SJCRH30 (cell line): Measurements from ENCODE around the gene PREX1. TPM values are rescaled to one million over a fixed set of nuclear protein-coding genes. Genes with fewer than 3 reads are reported as not detected.

Experiments used
- DNase-seq, 2 experiments: peaks; one replicate each; pipeline ENCODE4 v3.0.0-alpha.2; 2015 to 2020
- H3K27ac ChIP-seq: fragments of 250-450 bp; sonication (Bioruptor Pico); 2 replicates; pipeline ENCODE4 v1.5.1; 2020; ENCODE audit warnings: mild to moderate bottlenecking, moderate library complexity
- H3K27me3 ChIP-seq: fragments of 250-450 bp; sonication (Bioruptor Pico); 2 replicates; pipeline ENCODE4 v1.5.1; 2020; ENCODE audit warnings: mild to moderate bottlenecking, moderate library complexity
- H3K36me3 ChIP-seq: fragments of 250-450 bp; sonication (Bioruptor Pico); 2 replicates; pipeline ENCODE4 v1.5.1; 2020; ENCODE audit warnings: mild to moderate bottlenecking, moderate library complexity
- H3K4me1 ChIP-seq: fragments of 250-450 bp; sonication (Bioruptor Pico); 2 replicates; pipeline ENCODE4 v1.5.1; 2020; ENCODE audit warnings: mild to moderate bottlenecking, moderate library complexity
- H3K4me3 ChIP-seq: fragments of 250-450 bp; sonication (Bioruptor Pico); 2 replicates; pipeline ENCODE4 v1.5.1; 2020; ENCODE audit warnings: mild to moderate bottlenecking, moderate library complexity
- H3K9me3 ChIP-seq: fragments of 250-450 bp; sonication (Bioruptor Pico); replicated peaks from 2 replicates; pipeline ENCODE4 v1.5.1; 2020; ENCODE audit warnings: mild to moderate bottlenecking, moderate library complexity
- total RNA-seq: library from RNA; depleted of rRNA; stranded (reverse); fragments of >200 nt; shearing (Covaris generic); gene quantifications from 2 replicates; pipeline ENCODE4 v1.2.3, GENCODE V29; 2014

Gene PREX1
- total RNA-seq, 1 experiment from 2014 or later = 88.9 TPM

- Histone ChIP-seq H3K36me3 (peaks cover 6% of the 10 kb centered on the region; the same call in 1 of the 2 replicates), H3K9me3 (no peaks in the 10 kb centered on the region), H3K27me3 (no peaks in the 10 kb centered on the region), H3K4me3 (no peak overlapping the region), H3K27ac (peak overlapping the region; percentile 65), H3K4me1 (peaks cover 35% of the 10 kb centered on the region)
- DNase-seq = no peak
These were observed 90.2 kb downstream of the PREX1 start for GRCh38 chr20:48737434-48738093.

GRCh38 chr20:48736636-48737035 lies 91.2 kb downstream of the PREX1 start:
- H3K9me3 ChIP-seq = no peaks in the 10 kb centered on the region
- H3K4me1 ChIP-seq = peaks cover 35% of the 10 kb centered on the region
- H3K27ac ChIP-seq = no peak overlapping the region
- DNase-seq = no peak
- no peaks in the 10 kb centered on the region for H3K27me3 ChIP-seq
- no peak overlapping the region for H3K4me3 ChIP-seq
- H3K36me3 ChIP-seq = peaks cover 7% of the 10 kb centered on the region; the same call in 1 of the 2 replicates

GRCh38 chr20:48736231-48736630 lies 91.6 kb downstream of the PREX1 start:
- Histone ChIP-seq H3K27me3 (no peaks in the 10 kb centered on the region), H3K27ac (no peak overlapping the region), H3K4me1 (peaks cover 35% of the 10 kb centered on the region), H3K4me3 (no peak overlapping the region), H3K36me3 (peaks cover 8% of the 10 kb centered on the region; the same call in 1 of the 2 replicates), H3K9me3 (no peaks in the 10 kb centered on the region)
- no peak for DNase-seq

GRCh38 chr20:48735112-48735511 lies 92.7 kb downstream of the PREX1 start:
- H3K36me3 ChIP-seq = peaks cover 12% of the 10 kb centered on the region; the same call in 1 of the 2 replicates
- no peak overlapping the region for H3K27ac ChIP-seq
- H3K27me3 ChIP-seq = no peaks in the 10 kb centered on the region
- no peak for DNase-seq
- H3K9me3 ChIP-seq = no peaks in the 10 kb centered on the region
- peaks cover 35% of the 10 kb centered on the region for H3K4me1 ChIP-seq
- no peak overlapping the region for H3K4me3 ChIP-seq

GRCh38 chr20:48734104-48734749 lies 93.6 kb downstream of the PREX1 start:
- Histone ChIP-seq H3K4me3 (no peak overlapping the region), H3K27me3 (no peaks in the 10 kb centered on the region), H3K9me3 (no peaks in the 10 kb centered on the region), H3K36me3 (peaks cover 16% of the 10 kb centered on the region), H3K27ac (no peak overlapping the region), H3K4me1 (peaks cover 33% of the 10 kb centered on the region)
- DNase-seq = no peak

GRCh38 chr20:48733296-48733790 lies 94.5 kb downstream of the PREX1 start:
- H3K36me3 ChIP-seq = peaks cover 18% of the 10 kb centered on the region
- H3K27ac ChIP-seq = no peak overlapping the region
- no peaks in the 10 kb centered on the region for H3K9me3 ChIP-seq
- no peak overlapping the region for H3K4me3 ChIP-seq
- peak; percentile 76 for DNase-seq
- H3K27me3 ChIP-seq = no peaks in the 10 kb centered on the region
- peaks cover 33% of the 10 kb centered on the region for H3K4me1 ChIP-seq

- Histone ChIP-seq H3K4me3 (no peak overlapping the region), H3K4me1 (peaks cover 32% of the 10 kb centered on the region), H3K36me3 (peaks cover 18% of the 10 kb centered on the region), H3K9me3 (no peaks in the 10 kb centered on the region), H3K27me3 (no peaks in the 10 kb centered on the region), H3K27ac (no peak overlapping the region)
- DNase-seq = no peak
These were observed 95.5 kb downstream of the PREX1 start for GRCh38 chr20:48732081-48732829.

GRCh38 chr20:48731536-48731935 lies 96.3 kb downstream of the PREX1 start:
- H3K27me3 ChIP-seq = no peaks in the 10 kb centered on the region
- H3K4me3 ChIP-seq = no peak overlapping the region
- peaks cover 18% of the 10 kb centered on the region for H3K36me3 ChIP-seq
- H3K27ac ChIP-seq = no peak overlapping the region
- peaks cover 31% of the 10 kb centered on the region for H3K4me1 ChIP-seq
- DNase-seq = no peak
- H3K9me3 ChIP-seq = no peaks in the 10 kb centered on the region

GRCh38 chr20:48730977-48731376 lies 96.8 kb downstream of the PREX1 start:
- no peak overlapping the region for H3K27ac ChIP-seq
- H3K36me3 ChIP-seq = peaks cover 18% of the 10 kb centered on the region
- no peaks in the 10 kb centered on the region for H3K27me3 ChIP-seq
- H3K9me3 ChIP-seq = no peaks in the 10 kb centered on the region
- H3K4me3 ChIP-seq = no peak overlapping the region
- H3K4me1 ChIP-seq = peaks cover 36% of the 10 kb centered on the region
- no peak for DNase-seq

GRCh38 chr20:48729538-48729937 lies 98.3 kb downstream of the PREX1 start:
- Histone ChIP-seq H3K36me3 (peaks cover 20% of the 10 kb centered on the region), H3K9me3 (no peaks in the 10 kb centered on the region), H3K4me3 (no peak overlapping the region), H3K27ac (no peak overlapping the region), H3K4me1 (peaks cover 50% of the 10 kb centered on the region), H3K27me3 (no peaks in the 10 kb centered on the region)
- no peak for DNase-seq

GRCh38 chr20:48728042-48728825 lies 99.6 kb downstream of the PREX1 start:
- H3K36me3 ChIP-seq = peaks cover 20% of the 10 kb centered on the region
- peak overlapping the region; percentile 72 for H3K27ac ChIP-seq
- no peak overlapping the region for H3K4me3 ChIP-seq
- DNase-seq = peak; percentile 94 to 96
- no peaks in the 10 kb centered on the region for H3K27me3 ChIP-seq
- H3K4me1 ChIP-seq = peaks cover 54% of the 10 kb centered on the region
- no peaks in the 10 kb centered on the region for H3K9me3 ChIP-seq

- Histone ChIP-seq H3K27me3 (no peaks in the 10 kb centered on the region), H3K4me3 (no peak overlapping the region), H3K27ac (no peak overlapping the region), H3K9me3 (no peaks in the 10 kb centered on the region), H3K36me3 (peaks cover 17% of the 10 kb centered on the region), H3K4me1 (peaks cover 60% of the 10 kb centered on the region)
- no peak for DNase-seq
These were observed 100.6 kb downstream of the PREX1 start for GRCh38 chr20:48727226-48727625.

- H3K36me3 ChIP-seq = peaks cover 10% of the 10 kb centered on the region
- DNase-seq = peak; percentile 57 to 79
- no peak overlapping the region for H3K27ac ChIP-seq
These were observed 102.2 kb downstream of the PREX1 start for GRCh38 chr20:48725555-48725991.

GRCh38 chr20:48724891-48725554 lies 102.8 kb downstream of the PREX1 start:
- H3K9me3 ChIP-seq = no peaks in the 10 kb centered on the region
- H3K4me1 ChIP-seq = peaks cover 77% of the 10 kb centered on the region
- peaks cover 10% of the 10 kb centered on the region for H3K36me3 ChIP-seq
- peak; percentile 44 to 68 for DNase-seq
- H3K27ac ChIP-seq = no peak overlapping the region
- H3K27me3 ChIP-seq = no peaks in the 10 kb centered on the region
- no peak overlapping the region for H3K4me3 ChIP-seq

More at GRCh38 chr20:48725555-48725991, 102.2 kb downstream of the PREX1 start:
- Histone ChIP-seq H3K9me3 (no peaks in the 10 kb centered on the region), H3K27me3 (no peaks in the 10 kb centered on the region), H3K4me3 (no peak overlapping the region), H3K4me1 (peaks cover 72% of the 10 kb centered on the region)
